ENCODE data around the gene MYL9. TPM values are rescaled to one million over a fixed set of nuclear protein-coding genes. Genes with fewer than 3 reads are reported as not detected.

The MYL9 gene
- total RNA-seq, 1 donor from 2014 or later: 28.8 TPM

- ATAC-seq: no peak
Measured at GRCh38 chr20:36526521-36527011, 14.8 kb upstream of the MYL9 start.

GRCh38 chr20:36527331-36528125 is 13.8 kb upstream of the MYL9 start:
- no peak for ATAC-seq

- ATAC-seq: no peak
Measured at GRCh38 chr20:36528176-36528874, 13.0 kb upstream of the MYL9 start.

- ATAC-seq: no peak
Measured at GRCh38 chr20:36528875-36529417, 12.4 kb upstream of the MYL9 start.

- peak; percentile 13 for ATAC-seq
Measured at GRCh38 chr20:36532388-36532787, 8.9 kb upstream of the MYL9 start.

- ATAC-seq: no peak
Measured at GRCh38 chr20:36532822-36533221, 8.5 kb upstream of the MYL9 start.

GRCh38 chr20:36538026-36538722 is 3.1 kb upstream of the MYL9 start:
- no peak for ATAC-seq

GRCh38 chr20:36540551-36541211 is 638 bp upstream of the MYL9 start:
- no peak for ATAC-seq

GRCh38 chr20:36541768-36542488 is 609 bp downstream of the MYL9 start:
- ATAC-seq: peak; percentile 27

GRCh38 chr20:36542516-36543183 is 1.3 kb downstream of the MYL9 start:
- no peak for ATAC-seq

- no peak for ATAC-seq
Measured at GRCh38 chr20:36543184-36544133, 2.1 kb downstream of the MYL9 start.

GRCh38 chr20:36544134-36545018 is 3.1 kb downstream of the MYL9 start:
- peak; percentile 68 for ATAC-seq

GRCh38 chr20:36546111-36546736 is 4.9 kb downstream of the MYL9 start:
- no peak for ATAC-seq

- ATAC-seq: no peak
Measured at GRCh38 chr20:36547186-36548005, 6.1 kb downstream of the MYL9 start.

- ATAC-seq: no peak
Measured at GRCh38 chr20:36548006-36548315, 6.6 kb downstream of the MYL9 start.

GRCh38 chr20:36548704-36549627 is 7.6 kb downstream of the MYL9 start:
- ATAC-seq: no peak

- ATAC-seq: no peak
Measured at GRCh38 chr20:36549628-36549941, 8.3 kb downstream of the MYL9 start.

All from esophagus mucosa (tissue), 1 donor.